Heart right ventricle (tissue), 16 donors: ENCODE results near the gene ECI1. TPM values are rescaled to one million over a fixed set of nuclear protein-coding genes. Genes with fewer than 3 reads are reported as not detected.
A peak's percentile ranks its signal among the peaks of the same experiment; 100 is the strongest.
"Not testable (repeated sequence)": the region's sequence is repeated elsewhere in the genome, so short reads cannot be mapped to it uniquely, and the experiment has no call there.

ENCODE experiments used
- ATAC-seq, 8 donors: fragments of 200-7000 bp; cut with Tn5 transposase; one replicate each; pipeline ENCODE4 v1.9.1; 2020; ENCODE audit warnings: mild to moderate bottlenecking in 8 of 8, moderate library complexity in 8 of 8, moderate number of reproducible peaks in 1 of 8
- DNase-seq, 2 donors: peaks; one replicate each; pipeline ENCODE4 v3.0.0-alpha.2; 2020
- H3K27ac ChIP-seq, 10 donors: fragments of 200-600 bp; sonication (generic) in 2 of 10; one replicate each; pipeline versions ENCODE4 v1.5.0 to v1.8.0; 2020 to 2022; ENCODE audit warnings: mild to moderate bottlenecking in 3 of 10
- H3K27me3 ChIP-seq, 7 donors: fragments of 200-600 bp; one replicate each; pipeline ENCODE4 v1.8.0; 2021 to 2022; ENCODE audit warnings: mild to moderate bottlenecking in 2 of 7
- H3K36me3 ChIP-seq, 9 donors: fragments of 200-600 bp; sonication (generic) in 1 of 9; one replicate each; pipeline versions ENCODE4 v1.5.0 to v1.8.0; 2020 to 2022; ENCODE audit warnings: mild to moderate bottlenecking in 2 of 9
- H3K4me1 ChIP-seq, 9 donors: fragments of 200-600 bp; sonication (generic) in 1 of 9; one replicate each; pipeline versions ENCODE4 v1.5.0 to v1.8.0; 2020 to 2022; ENCODE audit warnings: mild to moderate bottlenecking in 4 of 9
- H3K4me3 ChIP-seq, 10 donors: fragments of 200-600 bp; sonication (generic) in 2 of 10; one replicate each; pipeline versions ENCODE4 v1.5.0 to v1.8.0; 2020 to 2022; ENCODE audit warnings: mild to moderate bottlenecking in 7 of 10, moderate library complexity in 2 of 10
- H3K9me3 ChIP-seq, 11 donors: fragments of 200-600 bp in 10 of 11; sonication (generic) in 2 of 11; one replicate each; pipeline versions ENCODE4 v1.5.0 to v1.8.0; 2013 to 2022; ENCODE audit warnings: mild to moderate bottlenecking in 2 of 11, control low read depth in 1 of 11, moderate library complexity in 1 of 11
- CTCF ChIP-seq, 9 donors: fragments of 200-600 bp; sonication (generic) in 2 of 9; IDR thresholded peaks; one replicate each; pipeline versions ENCODE4 v1.5.0 to v1.8.0; 2021 to 2022; ENCODE audit warnings: antibody characterized with exemption in 9 of 9, mild to moderate bottlenecking in 5 of 9, moderate library complexity in 1 of 9
- WGBS, 2 donors: extraction: QIAGEN DNeasy Blood & Tissue Kit; methylation state at CpG; one replicate each; pipeline ENCODE4 v1.1.7; 2013; ENCODE audit warnings: inconsistent platforms in 1 of 2; 5-methylcytosine and 5-hydroxymethylcytosine counted together
- intact Hi-C, 10 donors: fragments of 100-400 bp; cut with DNase I; formaldehyde crosslinking; loops; one replicate each; pipeline versions ENCODE4 v1.11.1 to v1.14.2; 2022
- polyA plus RNA-seq, 2 donors: library from polyadenylated mRNA; stranded (reverse); fragments of 200-250 nt; gene quantifications; one replicate each; pipeline ENCODE4 v1.2.3, GENCODE V29; 2013
- total RNA-seq, 10 donors: library from RNA; stranded (reverse); fragmentation: NEBNext Ultra II Directional in 3 of 10; extraction: Animal tissue kit (Norgen Biotek cat#: 25700) in 3 of 10; gene quantifications; one replicate each; pipeline versions ENCODE4 v1.2.1 to v1.2.4, GENCODE V29; 2021 to 2023
- donor health status: Arrhythmogenic right ventricular cardiomyopathy.
- donor health status: ischemic (EF 13 %, LVEDD 7.1; RV severe dilation, severe dysfunction).
- donor health status: healthy with polysubstance abuse.
- donor health status: DM: no; HTN: yes; CAD: no.
- donor health status: DM: no; HTN: no; CAD: no.
- donor health status: ischemic (EF 25% LVEDD 6.9; RV normal size, moderate dysfunction).
- donor health status: ischemic (EF 25% LVEDD 5.7; RV mildly dilated, moderate dysfunction).
- donor health status: healthy.
- donor health status: DM: yes; HTN: yes; CAD: no.
- donor health status: Ischemic cardiomyopathy.
- donor health status: ischemic (EF 35%, LVEDD 5.7; RV mildly dilated, moderate dysfunction).
- donor health status: nonischemic (EF 11% LVEDD 7.7; RV severe dilation, severe dysfunction).
- donor health status: DM: yes; HTN: yes; CAD: no.
- donor health status: PGD.
- donor health status: ischemic (EF 29% LVEDD 5.4; RV normal size, mild dysfunction).
- donor health status: nonischemic (EF 23%, LVEDD 6.1; RV moderate dilation, normal function).

The ECI1 gene
- total and polyA plus RNA-seq, 12 donors, result 118 to 491 (median 155) TPM

DNA sequence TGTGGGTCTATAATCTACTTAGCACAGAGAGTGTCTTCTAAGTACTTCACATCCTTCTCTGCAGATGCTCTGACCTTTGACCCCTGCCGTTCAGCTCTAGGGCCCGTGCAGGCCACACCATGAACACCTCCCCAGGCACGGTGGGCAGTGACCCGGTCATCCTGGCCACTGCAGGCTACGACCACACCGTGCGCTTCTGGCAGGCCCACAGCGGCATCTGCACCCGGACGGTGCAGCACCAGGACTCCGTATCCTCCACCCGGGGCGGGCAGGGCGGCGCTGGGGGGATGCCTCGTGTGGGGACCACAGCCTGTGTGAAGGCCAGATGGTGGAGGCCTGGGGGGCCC is 45.4 kb downstream of the ECI1 start:
- no peaks in the 10 kb centered on the region for H3K9me3 ChIP-seq

DNA sequence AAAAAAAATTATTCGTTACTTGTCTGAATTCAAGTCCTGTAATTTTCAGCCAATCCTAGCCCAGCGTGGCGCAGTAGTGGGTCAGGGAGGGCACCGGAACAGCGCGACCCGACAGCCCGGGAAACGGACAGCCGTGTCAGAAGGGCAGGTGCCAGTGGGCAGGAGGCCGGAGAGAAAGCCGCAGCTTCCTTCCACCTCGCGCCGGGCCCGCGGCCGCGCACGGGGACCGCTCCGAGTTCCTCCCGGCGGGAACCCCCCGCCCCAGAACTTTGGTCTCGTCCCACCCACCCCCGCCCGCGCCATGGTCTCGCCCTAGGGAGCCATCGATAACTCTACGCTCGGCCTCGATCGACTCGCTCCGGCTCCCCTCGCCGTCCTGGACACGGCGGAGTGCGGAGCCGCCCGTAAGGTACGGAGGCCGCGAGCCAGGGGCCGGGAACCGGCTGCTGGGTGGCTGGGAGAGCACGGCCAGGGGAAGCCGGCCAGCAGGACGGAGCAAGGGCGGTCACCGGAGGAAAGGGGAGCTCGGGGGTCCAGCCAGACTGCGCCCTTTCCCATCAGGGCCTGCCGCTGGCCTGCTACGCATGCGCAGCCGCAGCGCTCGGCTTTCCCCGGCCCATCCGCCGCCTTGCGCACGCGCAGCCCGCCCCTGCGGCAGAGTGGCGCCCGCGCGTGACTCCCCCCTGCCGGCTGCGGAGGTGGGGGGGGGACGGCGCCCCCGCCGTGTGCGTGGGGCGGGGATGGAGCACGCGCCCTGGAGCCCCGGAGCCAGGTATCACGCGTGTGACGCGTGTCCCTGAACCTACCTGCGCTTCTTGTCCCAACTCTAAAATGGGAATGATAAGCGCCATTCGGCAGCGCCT is 46.1 kb downstream of the ECI1 start, which contains the start of gene MLST8:
TSS of gene MLST8 (plus strand) at position 351 of the 863 bp plus-strand sequence. CDS start 632 bp downstream, outside the sequence.
- TF ChIP-seq CTCF (IDR thresholded peaks at IDR 0.05), result peak in 7 of 9 donors; percentile 8 to 41 (median 18)
- intact Hi-C loops, result loop anchor here in 1 of 10 donors (5.0 kb wide), 1 partner anchor 48 kb away; the partner anchor contains the start of gene TRAF7
- Histone ChIP-seq H3K27ac (peak within 1 kb of the TSS; percentile 93 to 100 (median 98)), H3K9me3 (no peaks in the 10 kb centered on the region), H3K4me1 (peaks cover 9 to 30% (median 15%) of the 10 kb centered on the region in 9 donors), H3K36me3 (peaks cover 0 to 38% (median 18%) of the 10 kb centered on the region in 9 donors), H3K4me3 (peak within 1 kb of the TSS; percentile 56 to 88 (median 76)), H3K27me3 (no peaks in the 10 kb centered on the region)
- ATAC-seq (peak; percentile 76 to 91 (median 86)), DNase-seq (peak; percentile 82 to 91)
- 0 to 1% methylated on average over 81 to 93 of the region's 93 CpGs for WGBS, 2 donors

More for the DNA sequence above, 45.4 kb downstream of the ECI1 start:
- H3K4me3 ChIP-seq, result peak overlapping the region; percentile 56 to 88 (median 76)
- H3K27me3 ChIP-seq, result no peaks in the 10 kb centered on the region
- DNase-seq (peak in 1 of 2 donors; percentile 41), ATAC-seq (peak; percentile 4 to 18 (median 11))
- peaks cover 9 to 36% (median 17%) of the 10 kb centered on the region in 9 donors for H3K4me1 ChIP-seq
- H3K36me3 ChIP-seq, result peaks cover 0 to 39% (median 18%) of the 10 kb centered on the region in 9 donors
- intact Hi-C loops, result loop anchor here in 1 of 10 donors (5.0 kb wide), 1 partner anchor 49 kb away; the partner anchor contains the start of gene TRAF7
- H3K27ac ChIP-seq, result peak overlapping the region in 9 of 10 donors; percentile 93 to 100 (median 98)
- 2 to 7% methylated on average over 16 of the region's 16 CpGs for WGBS, 2 donors
- TF ChIP-seq CTCF (IDR thresholded peaks at IDR 0.05), result no peak

DNA sequence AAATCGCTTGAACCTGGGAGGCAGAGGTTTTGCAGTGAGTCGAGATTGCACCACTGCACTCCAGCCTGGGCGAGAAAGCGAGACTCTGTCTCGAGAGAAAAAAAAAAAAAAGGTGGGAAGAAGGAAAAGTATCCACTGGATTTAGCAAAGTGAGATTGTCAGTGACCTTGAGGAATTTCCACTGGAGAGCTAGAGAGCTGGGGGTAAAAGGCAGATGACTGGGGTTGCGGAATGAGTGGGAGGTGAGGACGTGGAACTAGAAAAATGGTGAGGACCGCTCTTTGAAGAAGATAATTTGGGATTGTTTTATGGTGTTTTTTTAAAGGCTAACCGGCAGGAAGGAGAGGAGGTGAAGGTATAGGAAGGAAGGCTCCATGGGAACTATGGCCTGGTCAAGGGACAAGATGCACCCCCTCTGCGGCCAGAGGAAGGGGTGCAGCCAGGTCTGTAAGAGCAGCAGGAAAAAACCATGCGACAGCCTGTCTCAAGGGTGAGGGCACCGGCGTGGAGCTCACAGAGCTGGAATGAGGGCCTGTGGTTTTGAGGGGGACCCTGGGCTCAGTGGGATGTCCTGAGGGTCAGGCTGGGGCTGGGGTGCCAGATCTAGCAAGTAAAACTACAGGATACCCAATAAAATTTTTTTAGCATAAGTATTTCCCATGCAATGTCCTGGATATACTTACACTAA is 46.8 kb downstream of the ECI1 start:
- intact Hi-C loops, result loop anchor here in 1 of 10 donors (5.0 kb wide), 1 partner anchor 47 kb away; the partner anchor contains the start of gene TRAF7
- WGBS, 2 donors, result 79 to 82% methylated on average over 13 of the region's 13 CpGs

GRCh38 chr16:2203119-2203688 is 48.2 kb downstream of the ECI1 start:
- intact Hi-C loops, DNase-seq: not testable (repeated sequence)

More for the DNA sequence above, 46.8 kb downstream of the ECI1 start:
- peak in 2 of 8 donors; percentile 0 to 2 for ATAC-seq
- H3K36me3 ChIP-seq, result peaks cover 0 to 31% (median 18%) of the 10 kb centered on the region in 9 donors
- H3K27me3 ChIP-seq, result peaks cover 0 to 1% (median 0%) of the 10 kb centered on the region in 7 donors
- peak overlapping the region; percentile 56 to 88 (median 76) for H3K4me3 ChIP-seq
- no peak for TF ChIP-seq CTCF (IDR thresholded peaks at IDR 0.05)
- no peaks in the 10 kb centered on the region for H3K9me3 ChIP-seq
- no peak for DNase-seq
- peak overlapping the region; percentile 93 to 100 (median 98) for H3K27ac ChIP-seq
- peaks cover 9 to 25% (median 15%) of the 10 kb centered on the region in 9 donors for H3K4me1 ChIP-seq

More at GRCh38 chr16:2203119-2203688, 48.2 kb downstream of the ECI1 start:
- not testable (repeated sequence) for H3K27ac ChIP-seq, H3K9me3 ChIP-seq, ATAC-seq, H3K4me3 ChIP-seq
- peaks cover 0 to 17% (median 7%) of the 10 kb centered on the region in 9 donors for H3K36me3 ChIP-seq
- H3K4me1 ChIP-seq, result peaks cover 9 to 24% (median 15%) of the 10 kb centered on the region in 9 donors
- H3K27me3 ChIP-seq, result peaks cover 0 to 15% (median under 1%) of the 10 kb centered on the region in 7 donors
- 95 to 97% methylated on average over 8 of the region's 8 CpGs for WGBS, 2 donors
